Stimulated activated memory B cell treated with anti-CD40 and anti-IgM and Interleukin-4, amounts not matched to agents 10 μg/mL and 1 μg/mL and 100 μg/mL, for 72 hours (primary cell): ENCODE measurements around the gene DOCK9.

ENCODE experiments used
- ATAC-seq: fragments of 150-1000 bp; cut with Tn5 transposase; 2 replicates; pipeline ENCODE4 v1.10.0; 2021
- H3K27ac Mint-ChIP-seq: one replicate; pipeline ENCODE4 v1.8.0; 2022; ENCODE audit warnings: mild to moderate bottlenecking, mixed read lengths
- H3K27me3 Mint-ChIP-seq: one replicate; pipeline ENCODE4 v1.8.0; 2022; ENCODE audit warnings: mixed read lengths
- H3K36me3 Mint-ChIP-seq: one replicate; pipeline ENCODE4 v1.8.0; 2022; ENCODE audit warnings: mixed read lengths
- H3K4me1 Mint-ChIP-seq: one replicate; pipeline ENCODE4 v1.8.0; 2022; ENCODE audit warnings: mixed read lengths
- H3K4me3 Mint-ChIP-seq: one replicate; pipeline ENCODE4 v1.8.0; 2022; ENCODE audit warnings: mild to moderate bottlenecking, moderate library complexity, mixed read lengths
- H3K9me3 Mint-ChIP-seq: one replicate; pipeline ENCODE4 v1.8.0; 2022; ENCODE audit warnings: mixed read lengths

The DOCK9 gene

GRCh38 chr13:98954313-98954712, 23.6 kb downstream of the DOCK9 start:
- Mint-ChIP-seq H3K4me3 (no peak overlapping the region), H3K9me3 (no peaks in the 10 kb centered on the region), H3K4me1 (peaks cover 2% of the 10 kb centered on the region), H3K27me3 (no peaks in the 10 kb centered on the region), H3K36me3 (peaks cover 32% of the 10 kb centered on the region), H3K27ac (no peak overlapping the region)
- ATAC-seq, result no peak

- Mint-ChIP-seq H3K9me3 (no peaks in the 10 kb centered on the region), H3K36me3 (peaks cover 38% of the 10 kb centered on the region), H3K27ac (no peak overlapping the region), H3K27me3 (no peaks in the 10 kb centered on the region), H3K4me1 (no peaks in the 10 kb centered on the region), H3K4me3 (no peak overlapping the region)
- ATAC-seq, result no peak
Measured at GRCh38 chr13:98951266-98951665, 26.6 kb downstream of the DOCK9 start.

- no peak for ATAC-seq
- no peaks in the 10 kb centered on the region for H3K4me1 Mint-ChIP-seq
- no peaks in the 10 kb centered on the region for H3K9me3 Mint-ChIP-seq
- no peaks in the 10 kb centered on the region for H3K27me3 Mint-ChIP-seq
- no peak overlapping the region for H3K27ac Mint-ChIP-seq
- H3K4me3 Mint-ChIP-seq, result no peak overlapping the region
- peaks cover 38% of the 10 kb centered on the region for H3K36me3 Mint-ChIP-seq
Measured at GRCh38 chr13:98950705-98951104, 27.2 kb downstream of the DOCK9 start.

GRCh38 chr13:98947925-98948324, 29.9 kb downstream of the DOCK9 start:
- Mint-ChIP-seq H3K27me3 (no peaks in the 10 kb centered on the region), H3K4me3 (no peak overlapping the region), H3K27ac (no peak overlapping the region), H3K9me3 (no peaks in the 10 kb centered on the region), H3K4me1 (no peaks in the 10 kb centered on the region), H3K36me3 (peaks cover 23% of the 10 kb centered on the region)
- ATAC-seq, result no peak

- Mint-ChIP-seq H3K4me1 (no peaks in the 10 kb centered on the region), H3K4me3 (no peak overlapping the region), H3K27me3 (no peaks in the 10 kb centered on the region), H3K27ac (peak overlapping the region; percentile 1), H3K9me3 (no peaks in the 10 kb centered on the region), H3K36me3 (peaks cover 11% of the 10 kb centered on the region)
- no peak for ATAC-seq
Measured at GRCh38 chr13:98945863-98946605, 31.8 kb downstream of the DOCK9 start.

- H3K36me3 Mint-ChIP-seq, result peaks cover 6% of the 10 kb centered on the region
- no peak overlapping the region for H3K27ac Mint-ChIP-seq
Measured at GRCh38 chr13:98944336-98944735, 33.5 kb downstream of the DOCK9 start.

DNA sequence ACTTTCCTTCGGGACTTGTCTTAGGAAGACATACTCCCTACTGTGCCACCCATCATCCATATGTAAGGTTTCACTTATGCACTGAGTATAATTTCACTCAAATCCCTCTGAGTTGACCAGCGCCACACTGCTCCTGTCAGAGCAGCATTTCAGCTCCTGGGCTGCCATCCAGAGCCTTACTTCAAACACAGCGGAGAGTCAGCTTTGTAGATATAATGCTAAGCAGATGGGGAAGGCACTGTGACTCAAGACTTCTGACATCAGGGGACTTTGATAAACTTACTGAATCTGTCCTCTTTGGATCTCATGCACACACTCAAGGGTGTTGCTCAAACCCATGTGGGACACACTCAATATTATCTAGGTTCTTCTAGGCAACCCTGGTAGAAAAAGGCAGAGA, 34.9 kb downstream of the DOCK9 start:
- Mint-ChIP-seq H3K4me1 (no peaks in the 10 kb centered on the region), H3K9me3 (no peaks in the 10 kb centered on the region), H3K27me3 (no peaks in the 10 kb centered on the region), H3K27ac (no peak overlapping the region), H3K4me3 (no peak overlapping the region), H3K36me3 (no peaks in the 10 kb centered on the region)
- no peak for ATAC-seq

More at GRCh38 chr13:98944336-98944735, 33.5 kb downstream of the DOCK9 start:
- Mint-ChIP-seq H3K27me3 (no peaks in the 10 kb centered on the region), H3K4me3 (no peak overlapping the region), H3K4me1 (no peaks in the 10 kb centered on the region), H3K9me3 (no peaks in the 10 kb centered on the region)
- ATAC-seq, result no peak

DNA sequence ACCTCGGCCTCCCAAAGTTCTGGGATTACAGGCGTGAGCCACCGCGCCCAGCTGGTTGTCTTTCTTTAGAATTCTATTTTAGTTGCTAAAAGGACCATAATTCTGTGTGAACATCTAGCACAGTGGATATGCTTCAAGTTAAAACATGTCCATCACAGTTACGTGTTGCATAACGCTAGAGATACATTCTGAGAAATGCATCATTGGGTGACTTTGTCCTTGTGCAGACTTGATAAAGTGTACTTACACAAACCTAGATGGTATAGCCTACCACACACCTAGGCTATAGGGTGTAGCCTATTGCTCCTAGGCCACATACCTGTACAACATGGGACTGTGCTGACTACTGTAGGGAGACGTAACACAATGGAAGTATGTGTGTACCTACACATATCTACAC, 35.4 kb downstream of the DOCK9 start:
- no peak for ATAC-seq
- H3K4me1 Mint-ChIP-seq, result no peaks in the 10 kb centered on the region

DNA sequence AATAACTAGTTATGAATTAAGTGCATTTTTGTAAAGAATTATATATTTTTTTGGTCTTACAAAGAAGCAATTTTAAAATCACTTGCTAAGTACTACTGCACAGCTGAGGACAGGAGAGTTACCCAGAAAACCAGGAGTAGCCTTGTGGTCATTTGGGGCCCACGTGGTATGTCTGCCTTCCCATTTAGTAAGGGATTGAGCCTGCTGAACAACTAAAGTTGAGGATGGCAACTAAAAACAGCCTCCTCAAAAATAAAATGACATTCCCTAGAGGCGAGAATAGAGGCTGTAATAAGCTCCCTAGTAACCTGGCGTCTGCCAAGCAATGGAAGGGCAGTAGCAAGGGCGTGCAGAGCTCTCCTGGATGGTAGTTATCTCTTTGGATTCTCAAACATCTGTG, 36.3 kb downstream of the DOCK9 start:
- no peak overlapping the region for H3K27ac Mint-ChIP-seq
- no peak overlapping the region for H3K4me3 Mint-ChIP-seq
- H3K4me1 Mint-ChIP-seq, result no peaks in the 10 kb centered on the region

More for the DNA sequence above, 35.4 kb downstream of the DOCK9 start:
- Mint-ChIP-seq H3K27ac (no peak overlapping the region), H3K27me3 (no peaks in the 10 kb centered on the region), H3K4me3 (no peak overlapping the region), H3K9me3 (no peaks in the 10 kb centered on the region), H3K36me3 (no peaks in the 10 kb centered on the region)

GRCh38 chr13:98941126-98941525, 36.7 kb downstream of the DOCK9 start:
- Mint-ChIP-seq H3K27me3 (no peaks in the 10 kb centered on the region), H3K4me3 (no peak overlapping the region), H3K9me3 (no peaks in the 10 kb centered on the region), H3K36me3 (no peaks in the 10 kb centered on the region), H3K27ac (no peak overlapping the region), H3K4me1 (no peaks in the 10 kb centered on the region)
- no peak for ATAC-seq

More for the DNA sequence above, 36.3 kb downstream of the DOCK9 start:
- ATAC-seq, result no peak
- Mint-ChIP-seq H3K9me3 (no peaks in the 10 kb centered on the region), H3K27me3 (no peaks in the 10 kb centered on the region), H3K36me3 (no peaks in the 10 kb centered on the region)

DNA sequence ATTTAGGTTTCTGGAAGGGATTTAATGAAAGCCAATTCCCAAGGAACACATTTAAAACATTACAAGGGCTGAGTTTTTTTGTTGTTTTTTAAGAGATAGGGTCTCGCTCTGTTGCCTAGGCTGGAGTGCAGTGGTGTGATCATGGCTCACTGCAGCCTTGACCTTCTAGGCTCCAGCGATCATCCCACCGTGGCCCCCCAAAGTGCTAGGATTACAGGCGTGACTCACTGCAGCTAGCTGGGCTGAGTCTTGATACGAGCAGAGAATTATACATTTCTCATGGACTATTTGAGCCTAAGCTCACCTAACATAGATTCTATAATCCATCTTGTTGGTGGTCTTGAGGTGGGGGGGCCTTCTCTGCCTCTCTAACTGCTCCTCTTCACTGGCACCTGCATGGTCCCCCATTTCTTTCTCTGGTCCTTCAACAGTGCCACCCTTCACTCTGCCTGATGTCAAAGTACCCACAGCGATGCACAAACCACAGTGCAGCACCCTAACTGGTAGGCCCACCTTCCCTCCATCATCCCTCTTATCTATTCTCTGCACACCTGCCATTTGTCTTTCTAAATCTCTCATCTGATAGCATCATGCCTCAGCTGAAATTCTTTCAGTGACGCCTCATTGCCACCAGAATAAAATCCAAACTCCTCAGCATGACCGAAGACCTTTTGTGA, 37.4 kb downstream of the DOCK9 start:
- no peaks in the 10 kb centered on the region for H3K4me1 Mint-ChIP-seq
- no peaks in the 10 kb centered on the region for H3K27me3 Mint-ChIP-seq
- no peaks in the 10 kb centered on the region for H3K36me3 Mint-ChIP-seq
- no peak overlapping the region for H3K4me3 Mint-ChIP-seq
- H3K9me3 Mint-ChIP-seq, result no peaks in the 10 kb centered on the region
- no peak for ATAC-seq
- H3K27ac Mint-ChIP-seq, result no peak overlapping the region

DNA sequence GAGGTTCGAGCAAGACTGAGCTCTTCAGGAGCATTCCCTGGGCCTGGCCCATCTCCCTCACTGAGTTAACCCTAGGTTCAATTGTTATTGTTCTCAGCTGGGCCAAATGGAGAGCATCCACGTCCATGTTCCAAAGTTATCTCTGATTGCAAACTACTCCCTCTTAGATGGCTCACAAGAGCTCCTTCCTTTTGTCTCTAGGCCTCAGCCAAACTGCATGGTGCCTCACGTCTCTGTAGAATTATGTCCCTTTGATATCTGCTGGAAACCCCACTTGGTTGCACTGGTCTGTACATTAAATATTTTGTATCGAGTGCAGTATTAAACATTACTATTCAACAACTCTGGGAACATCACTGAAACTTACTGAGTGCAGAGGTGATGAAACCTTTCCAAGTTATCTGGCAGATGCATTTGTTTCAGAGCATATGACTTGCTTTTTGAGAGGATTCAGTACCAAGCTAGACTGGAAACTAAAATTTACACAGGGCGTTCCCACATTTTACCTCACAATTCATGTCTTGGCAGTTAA, 38.1 kb downstream of the DOCK9 start:
- peaks cover 3% of the 10 kb centered on the region for H3K9me3 Mint-ChIP-seq
- no peak for ATAC-seq
- no peak overlapping the region for H3K4me3 Mint-ChIP-seq
- no peaks in the 10 kb centered on the region for H3K4me1 Mint-ChIP-seq
- no peak overlapping the region for H3K27ac Mint-ChIP-seq
- no peaks in the 10 kb centered on the region for H3K27me3 Mint-ChIP-seq
- H3K36me3 Mint-ChIP-seq, result peaks cover 4% of the 10 kb centered on the region

DNA sequence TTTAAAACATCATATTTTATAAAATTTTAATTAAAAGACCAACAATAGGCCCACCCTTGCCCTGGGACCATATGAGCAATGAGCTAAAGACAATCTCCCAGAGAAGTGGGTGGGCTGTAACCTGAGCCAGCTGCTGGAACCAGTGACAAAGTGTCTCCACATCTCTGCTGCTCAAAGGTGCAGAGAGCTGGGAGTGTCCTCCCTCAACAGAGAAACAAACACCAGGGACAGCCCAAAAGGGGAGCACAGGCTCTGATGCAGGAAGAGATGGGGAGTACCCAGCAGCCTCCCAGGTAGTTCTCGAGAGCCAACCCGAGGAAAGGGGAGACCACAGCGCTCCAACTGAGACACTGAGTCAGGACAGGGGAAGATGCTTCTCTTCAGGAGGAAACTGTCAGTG, 39.1 kb downstream of the DOCK9 start:
- Mint-ChIP-seq H3K4me1 (no peaks in the 10 kb centered on the region), H3K27me3 (no peaks in the 10 kb centered on the region), H3K27ac (no peak overlapping the region), H3K9me3 (peaks cover 4% of the 10 kb centered on the region), H3K36me3 (peaks cover 8% of the 10 kb centered on the region), H3K4me3 (no peak overlapping the region)
- no peak for ATAC-seq

GRCh38 chr13:98937911-98938381, 39.9 kb downstream of the DOCK9 start:
- Mint-ChIP-seq H3K36me3 (peaks cover 13% of the 10 kb centered on the region), H3K4me1 (no peaks in the 10 kb centered on the region), H3K27ac (no peak overlapping the region), H3K27me3 (no peaks in the 10 kb centered on the region), H3K9me3 (peaks cover 9% of the 10 kb centered on the region), H3K4me3 (no peak overlapping the region)
- ATAC-seq, result no peak

GRCh38 chr13:98934243-98934642, 43.6 kb downstream of the DOCK9 start:
- Mint-ChIP-seq H3K4me1 (peaks cover 8% of the 10 kb centered on the region), H3K4me3 (no peak overlapping the region), H3K9me3 (peaks cover 9% of the 10 kb centered on the region), H3K27me3 (no peaks in the 10 kb centered on the region), H3K36me3 (peaks cover 13% of the 10 kb centered on the region), H3K27ac (no peak overlapping the region)
- no peak for ATAC-seq

- Mint-ChIP-seq H3K27me3 (no peaks in the 10 kb centered on the region), H3K36me3 (peaks cover 22% of the 10 kb centered on the region), H3K27ac (peak overlapping the region; percentile 88), H3K9me3 (peaks cover 9% of the 10 kb centered on the region), H3K4me3 (peak overlapping the region; percentile 69), H3K4me1 (peaks cover 8% of the 10 kb centered on the region)
- peak; percentile 41 for ATAC-seq
Measured at GRCh38 chr13:98930151-98930591, 47.7 kb downstream of the DOCK9 start.
